Measurements from ENCODE around the gene MGAT5B. TPM values are rescaled to one million over a fixed set of nuclear protein-coding genes. Genes with fewer than 3 reads are reported as not detected.

Gene MGAT5B
- total and polyA plus RNA-seq, 8 donors = 0.10 to 1.7 (median 0.32) TPM; not detected in 4

- H3K27ac ChIP-seq = no peak overlapping the region
- H3K4me3 ChIP-seq = no peak overlapping the region
- no peaks in the 10 kb centered on the region for H3K9me3 ChIP-seq
- no peaks in the 10 kb centered on the region for H3K36me3 ChIP-seq
- no peak for DNase-seq
- 84 to 96% (median 89%) methylated on average over 5 of the region's 5 CpGs for WGBS, 5 donors
- TF ChIP-seq POLR2AphosphoS5 (IDR thresholded peaks at IDR 0.05) (no peak), EP300 (IDR thresholded peaks at IDR 0.05) (no peak), CTCF (IDR thresholded peaks at IDR 0.05) (no peak)
- intact Hi-C loops (cut with DNase I; ENCODE audit: low total_unique reads) = no loop called here
- H3K27me3 ChIP-seq = peaks cover 0 to 40% (median 3%) of the 10 kb centered on the region in 3 donors
- no peaks in the 10 kb centered on the region for H3K4me1 ChIP-seq
These were observed 84.2 kb downstream of the MGAT5B start for GRCh38 chr17:76952402-76952801.

GRCh38 chr17:76953066-76953465 lies 84.9 kb downstream of the MGAT5B start:
- Histone ChIP-seq H3K4me3 (no peak overlapping the region), H3K36me3 (no peaks in the 10 kb centered on the region), H3K27me3 (peaks cover 0 to 47% (median 10%) of the 10 kb centered on the region in 3 donors), H3K27ac (no peak overlapping the region), H3K4me1 (peaks cover 0 to 5% (median 0%) of the 10 kb centered on the region in 4 donors), H3K9me3 (no peaks in the 10 kb centered on the region)
- DNase-seq = no peak
- WGBS, 5 donors = 84 to 94% (median 86%) methylated on average over 9 of the region's 9 CpGs
- intact Hi-C loops (cut with DNase I; ENCODE audit: low total_unique reads) = no loop called here
- TF ChIP-seq CTCF (IDR thresholded peaks at IDR 0.05) (no peak), POLR2A (IDR thresholded peaks at IDR 0.05) (no peak), EP300 (IDR thresholded peaks at IDR 0.05) (no peak), POLR2AphosphoS5 (IDR thresholded peaks at IDR 0.05) (no peak)

GRCh38 chr17:76953946-76954345 lies 85.7 kb downstream of the MGAT5B start:
- intact Hi-C loops (cut with DNase I; ENCODE audit: low total_unique reads) = no loop called here
- H3K4me3 ChIP-seq = no peak overlapping the region
- WGBS, 5 donors = 47 to 78% (median 62%) methylated on average over 2 of the region's 2 CpGs
- TF ChIP-seq POLR2AphosphoS5 (IDR thresholded peaks at IDR 0.05) (no peak), CTCF (IDR thresholded peaks at IDR 0.05) (no peak), POLR2A (IDR thresholded peaks at IDR 0.05) (no peak), EP300 (IDR thresholded peaks at IDR 0.05) (no peak)
- H3K36me3 ChIP-seq = no peaks in the 10 kb centered on the region
- no peak overlapping the region for H3K27ac ChIP-seq
- H3K4me1 ChIP-seq = peaks cover 0 to 5% (median 0%) of the 10 kb centered on the region in 4 donors
- H3K27me3 ChIP-seq = peaks cover 0 to 47% (median 15%) of the 10 kb centered on the region in 3 donors
- no peaks in the 10 kb centered on the region for H3K9me3 ChIP-seq
- DNase-seq = no peak

- H3K4me1 ChIP-seq = peaks cover 0 to 5% (median 0%) of the 10 kb centered on the region in 4 donors
- TF ChIP-seq EP300 (IDR thresholded peaks at IDR 0.05) (no peak), POLR2A (IDR thresholded peaks at IDR 0.05) (no peak), POLR2AphosphoS5 (IDR thresholded peaks at IDR 0.05) (no peak), CTCF (IDR thresholded peaks at IDR 0.05) (no peak)
- peaks cover 0 to 46% (median 15%) of the 10 kb centered on the region in 3 donors for H3K27me3 ChIP-seq
- 45 to 57% (median 50%) methylated on average over 6 of the region's 6 CpGs for WGBS, 5 donors
- no peak for DNase-seq
- H3K27ac ChIP-seq = no peak overlapping the region
- H3K36me3 ChIP-seq = no peaks in the 10 kb centered on the region
- intact Hi-C loops (cut with DNase I; ENCODE audit: low total_unique reads) = no loop called here
- H3K4me3 ChIP-seq = no peak overlapping the region
- H3K9me3 ChIP-seq = no peaks in the 10 kb centered on the region
These were observed 87.0 kb downstream of the MGAT5B start for GRCh38 chr17:76955191-76955590.

All from stomach (tissue), 9 donors.